Stimulated activated CD8-positive, alpha-beta memory T cell treated with anti-CD3 and anti-CD28 coated beads, Interleukin-7, amount 100 ng/mL, for 48 hours (primary cell): Measurements from ENCODE around the gene EOLA1.
"Not testable (repeated sequence)": the region's sequence is repeated elsewhere in the genome, so short reads cannot be mapped to it uniquely, and the experiment has no call there.

Experiments
- DNase-seq, 2 donors: peaks; one replicate each; pipeline ENCODE4 v3.0.0-alpha.2; 2020; ENCODE audit warnings: low read depth in 1 of 2; ENCODE audit errors: extremely low read depth in 1 of 2

Gene EOLA1

GRCh38 chrX:149513825-149514428 is 26.9 kb upstream of the EOLA1 start:
- DNase-seq: no peak

- DNase-seq: no peak
Measured at GRCh38 chrX:149515954-149516602, 24.7 kb upstream of the EOLA1 start.

- DNase-seq: no peak
Measured at GRCh38 chrX:149516604-149517003, 24.2 kb upstream of the EOLA1 start.

- no peak for DNase-seq
Measured at GRCh38 chrX:149517308-149517707, 23.5 kb upstream of the EOLA1 start.

- no peak for DNase-seq
Measured at GRCh38 chrX:149518236-149518635, 22.6 kb upstream of the EOLA1 start.

- DNase-seq: not testable (repeated sequence)
Measured at GRCh38 chrX:149520636-149521277, 20.1 kb upstream of the EOLA1 start.

GRCh38 chrX:149521438-149521837 is 19.4 kb upstream of the EOLA1 start:
- no peak for DNase-seq

- DNase-seq: no peak
Measured at GRCh38 chrX:149522916-149523315, 17.9 kb upstream of the EOLA1 start.

GRCh38 chrX:149525389-149525788 is 15.4 kb upstream of the EOLA1 start:
- DNase-seq: peak; percentile 19 to 53

GRCh38 chrX:149525903-149526302 is 14.9 kb upstream of the EOLA1 start:
- DNase-seq: not testable (repeated sequence)

- DNase-seq: not testable (repeated sequence)
Measured at GRCh38 chrX:149526318-149527033, 14.3 kb upstream of the EOLA1 start.

GRCh38 chrX:149527705-149528104 is 13.1 kb upstream of the EOLA1 start:
- DNase-seq: no peak

GRCh38 chrX:149528381-149528780 is 12.4 kb upstream of the EOLA1 start:
- no peak for DNase-seq

- no peak for DNase-seq
Measured at GRCh38 chrX:149531599-149531998, 9.2 kb upstream of the EOLA1 start.

GRCh38 chrX:149532868-149533267 is 7.9 kb upstream of the EOLA1 start:
- DNase-seq: not testable (repeated sequence)

GRCh38 chrX:149533999-149534398 is 6.8 kb upstream of the EOLA1 start:
- DNase-seq: not testable (repeated sequence)

- not testable (repeated sequence) for DNase-seq
Measured at GRCh38 chrX:149534926-149535602, 5.7 kb upstream of the EOLA1 start.

GRCh38 chrX:149537474-149537873 is 3.3 kb upstream of the EOLA1 start:
- not testable (repeated sequence) for DNase-seq

GRCh38 chrX:149539283-149540130 is 1.3 kb upstream of the EOLA1 start:
- DNase-seq: peak; percentile 64 to 80

GRCh38 chrX:149540131-149540620 is 636 bp upstream of the EOLA1 start:
- peak; percentile 66 to 82 for DNase-seq
